AG08395 (cell line): ENCODE measurements around the gene SLC35B2.

ENCODE experiments used
- DNase-seq: peaks from one replicate; pipeline ENCODE4 v3.0.0; 2012; ENCODE audit warnings: mixed read lengths, low spot score

The SLC35B2 gene

GRCh38 chr6:44268095-44268628 is 10.8 kb upstream of the SLC35B2 start:
- DNase-seq: peak; percentile 63

DNA sequence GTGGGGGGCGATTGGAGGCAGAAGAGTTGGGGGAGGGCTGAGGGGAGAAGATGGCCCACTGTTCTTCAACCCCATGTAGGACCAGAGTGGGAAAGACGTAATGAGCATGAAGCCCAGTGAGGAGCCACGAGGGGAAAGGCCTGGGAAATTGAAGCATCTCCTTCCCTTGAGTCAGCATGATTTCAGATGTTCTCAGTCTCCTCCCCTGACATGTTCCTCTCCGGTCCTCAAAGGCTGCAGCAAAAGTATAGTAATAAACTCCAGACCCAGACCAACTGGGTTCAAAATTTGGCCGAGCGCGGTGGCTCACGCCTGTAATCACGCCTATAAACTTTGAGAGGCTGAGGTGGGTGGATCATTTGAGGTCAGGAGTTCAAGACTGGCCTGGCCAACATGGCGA is 9.9 kb upstream of the SLC35B2 start:
- DNase-seq: no peak

DNA sequence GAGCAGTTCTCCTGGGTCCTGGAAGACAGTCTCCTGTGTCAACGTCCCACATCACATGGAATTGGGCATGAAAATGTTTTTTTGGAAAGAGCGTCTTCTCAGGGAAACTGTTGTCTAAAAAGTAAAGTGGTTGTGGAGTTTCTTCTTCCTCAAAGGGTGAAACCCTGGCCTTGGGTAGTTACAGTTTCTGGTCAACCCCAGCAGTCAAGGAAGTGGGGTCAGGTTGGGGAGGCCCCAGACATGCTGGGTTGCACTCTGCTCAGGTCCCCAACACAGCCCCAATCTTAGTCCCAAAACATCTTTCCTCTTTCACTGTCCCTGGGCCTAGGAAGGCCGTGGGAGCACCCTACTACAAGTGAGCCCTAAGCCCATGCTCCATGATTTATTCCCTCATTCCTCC is 9.0 kb upstream of the SLC35B2 start:
- DNase-seq: no peak

DNA sequence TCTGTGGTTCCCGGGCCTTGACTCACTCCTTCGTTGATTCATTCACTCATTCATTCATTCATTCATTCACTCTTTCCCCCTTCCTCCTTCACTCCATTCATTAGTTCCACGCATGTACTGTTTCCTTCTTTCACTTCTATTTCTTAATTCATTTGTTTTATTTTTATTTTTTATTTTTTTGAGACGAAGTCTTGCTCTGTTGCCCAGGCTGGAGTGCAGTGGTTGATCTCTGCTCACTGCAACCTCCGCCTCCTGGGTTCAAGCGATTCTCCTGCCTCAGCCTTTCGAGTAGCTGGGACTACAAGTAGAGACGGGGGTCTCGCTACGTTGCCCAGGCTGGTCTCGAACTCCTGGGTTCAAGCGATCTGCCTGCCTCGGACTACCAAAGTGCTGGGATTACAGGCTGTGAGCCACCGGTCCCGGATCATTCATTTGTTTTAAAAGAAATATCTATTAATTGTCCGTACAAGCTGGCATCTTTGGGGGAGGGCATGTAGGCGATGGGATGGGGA is 8.4 kb upstream of the SLC35B2 start:
- no peak for DNase-seq

DNA sequence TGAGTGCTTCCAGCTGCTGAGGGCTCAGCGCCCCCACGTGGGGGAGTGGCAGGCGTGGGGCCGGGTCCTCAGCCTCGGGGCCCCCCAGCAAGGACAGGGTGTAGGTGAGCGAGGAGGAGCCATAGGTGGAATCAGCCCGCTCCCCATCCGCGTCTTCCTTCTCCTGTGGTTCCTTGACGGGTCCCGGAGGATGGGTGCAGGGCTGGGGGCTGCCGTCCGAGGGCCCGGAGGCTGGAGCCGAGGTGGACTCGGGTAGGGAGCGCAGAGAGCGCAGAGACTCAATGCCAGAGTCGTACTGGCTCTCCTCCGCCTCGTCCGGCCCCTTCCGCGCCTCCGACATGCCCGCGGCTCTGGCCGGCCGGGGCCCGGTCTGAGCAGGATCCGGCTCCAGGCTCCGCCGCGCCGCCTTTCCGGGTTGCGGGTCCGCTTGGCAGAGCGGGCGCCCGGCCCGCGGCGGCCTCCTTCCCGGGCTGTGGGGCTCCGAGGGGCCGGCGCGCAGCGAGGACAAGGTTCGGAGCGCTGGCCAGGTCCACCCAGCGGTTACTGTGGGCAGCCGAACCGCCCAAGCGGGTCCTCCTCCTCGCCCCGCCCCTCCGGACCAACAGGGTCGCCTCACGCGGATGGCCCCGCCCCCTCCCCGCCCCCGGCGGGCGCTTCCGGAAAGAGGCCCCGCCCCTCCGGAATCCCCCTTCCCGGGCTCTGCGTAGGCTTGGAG is 7.8 kb upstream of the SLC35B2 start, which contains the start of gene NFKBIE:
Gene NFKBIE, minus strand, starts transcription at position 545 of the 715 bp plus-strand sequence. Its CDS starts 205 bp downstream, at position 340.
- DNase-seq: peak; percentile 96

GRCh38 chr6:44264154-44265006 is 7.1 kb upstream of the SLC35B2 start:
- DNase-seq: no peak

DNA sequence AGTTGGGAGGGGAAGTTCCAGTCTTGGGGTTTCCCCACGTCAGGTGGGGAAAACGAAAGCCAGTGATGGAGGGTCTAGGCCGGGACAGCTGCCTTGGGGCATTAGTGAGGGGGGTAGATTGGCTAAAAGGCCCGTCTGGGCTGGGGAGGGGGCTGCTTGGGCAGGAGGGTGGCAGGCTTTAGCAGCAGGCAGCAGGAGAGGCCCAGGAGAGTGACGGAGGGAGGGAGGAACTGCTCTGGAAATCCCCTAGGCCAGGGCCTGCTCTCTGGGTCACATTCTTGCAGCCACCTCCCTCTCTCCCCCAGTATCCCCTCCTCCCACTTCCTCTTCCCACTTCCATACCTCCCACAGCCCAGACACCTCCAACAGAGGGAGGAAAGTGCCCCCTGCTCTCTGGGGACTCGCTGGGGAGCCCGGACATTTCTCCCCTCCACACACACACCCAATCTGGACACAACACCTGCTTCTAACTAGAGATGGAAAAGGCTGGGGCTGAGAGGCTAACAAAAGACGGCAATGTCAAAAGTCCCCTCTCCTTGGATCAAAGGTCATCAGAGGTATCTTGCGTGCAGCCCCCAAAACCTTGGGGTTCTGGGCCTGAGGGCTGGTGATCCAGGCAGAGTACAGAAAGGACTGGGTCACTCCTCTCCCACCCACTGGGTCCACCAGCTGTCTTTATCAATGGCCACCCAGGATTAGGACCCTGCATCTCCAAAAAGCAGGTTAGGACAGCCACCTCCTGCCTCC is 6.2 kb upstream of the SLC35B2 start:
- DNase-seq: no peak

DNA sequence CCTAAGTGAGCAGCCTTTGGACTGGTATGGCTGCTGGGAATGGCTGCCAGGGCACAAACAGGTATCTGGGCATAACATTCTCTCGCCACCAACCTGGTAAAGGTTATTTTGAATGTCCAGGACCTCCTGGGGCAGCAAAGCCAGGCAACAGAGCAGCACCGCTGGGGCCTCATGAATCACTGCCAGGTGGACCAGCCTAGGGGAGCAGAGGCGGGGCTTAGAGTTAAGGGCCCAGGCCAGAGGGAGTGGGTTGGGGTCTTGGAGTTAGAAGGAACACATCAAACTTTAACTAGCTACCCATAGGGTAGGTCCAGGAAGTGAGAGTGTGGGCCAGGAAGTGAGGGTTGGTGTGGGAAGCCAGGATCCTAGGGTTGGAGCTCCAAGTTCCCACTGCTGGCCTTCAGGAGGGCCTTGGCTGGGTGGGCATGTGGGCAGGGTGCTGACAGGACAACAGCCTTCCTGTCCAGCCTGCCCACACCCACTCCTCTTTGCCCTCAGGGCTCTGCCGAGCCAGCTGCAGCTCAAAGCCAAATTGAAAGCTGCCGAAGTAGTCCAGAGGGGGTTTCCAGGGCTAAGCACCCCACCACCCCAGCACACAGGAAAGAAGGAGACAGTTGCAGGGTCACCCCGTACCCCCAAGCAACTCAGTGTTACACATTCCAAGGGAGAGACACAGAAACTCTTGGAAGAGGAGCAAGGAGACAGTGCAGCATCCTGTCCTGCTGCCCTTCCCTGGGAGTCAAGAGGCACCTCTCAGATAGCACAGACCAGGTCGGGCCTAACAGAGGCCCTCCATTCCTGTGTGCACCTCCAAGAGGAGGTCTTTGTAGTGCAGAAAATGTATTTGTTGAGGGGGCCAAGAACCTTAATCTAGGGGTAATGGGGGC is 5.4 kb upstream of the SLC35B2 start:
- no peak for DNase-seq

DNA sequence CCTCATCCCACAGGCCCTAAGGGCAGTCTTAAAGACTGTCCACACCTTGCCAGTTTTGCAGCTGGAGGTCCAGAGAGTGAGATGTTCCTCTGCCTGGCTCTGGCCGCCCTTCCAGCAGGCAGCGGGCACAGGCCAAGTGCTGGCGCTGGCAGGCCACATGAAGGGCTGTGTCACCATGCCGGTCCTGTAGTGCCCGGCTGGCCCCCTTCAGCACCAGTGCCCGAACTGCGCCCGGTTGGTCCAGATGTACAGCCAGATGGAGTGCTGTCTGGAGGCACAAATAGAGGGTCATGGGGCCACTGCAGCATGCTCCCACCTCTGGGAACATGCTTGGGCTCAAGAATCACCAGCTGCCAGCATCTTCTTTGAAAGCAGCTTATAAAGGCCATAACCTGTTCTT is 4.3 kb upstream of the SLC35B2 start:
- no peak for DNase-seq

- DNase-seq: no peak
Observed at GRCh38 chr6:44260451-44261297, 3.3 kb upstream of the SLC35B2 start.

DNA sequence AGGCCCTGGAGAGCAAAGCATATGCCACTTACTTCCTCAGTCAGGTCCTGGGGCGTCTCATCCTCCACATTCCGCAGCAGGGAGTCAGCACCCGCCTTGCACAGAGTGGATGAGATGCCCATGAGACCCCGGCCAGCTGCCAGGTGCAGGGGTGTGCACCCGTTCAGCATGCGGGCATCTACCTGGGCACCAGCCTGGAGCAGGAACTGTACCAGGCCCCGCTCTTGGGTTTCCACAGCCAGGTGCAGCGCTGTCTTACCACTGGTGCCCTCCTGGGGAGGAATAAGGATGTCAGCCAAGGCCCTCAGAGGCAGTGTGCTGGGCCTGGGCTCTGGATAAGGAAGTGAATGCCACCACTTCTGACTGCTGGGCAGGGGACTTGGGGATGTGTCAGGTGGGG is 2.7 kb upstream of the SLC35B2 start:
- no peak for DNase-seq

DNA sequence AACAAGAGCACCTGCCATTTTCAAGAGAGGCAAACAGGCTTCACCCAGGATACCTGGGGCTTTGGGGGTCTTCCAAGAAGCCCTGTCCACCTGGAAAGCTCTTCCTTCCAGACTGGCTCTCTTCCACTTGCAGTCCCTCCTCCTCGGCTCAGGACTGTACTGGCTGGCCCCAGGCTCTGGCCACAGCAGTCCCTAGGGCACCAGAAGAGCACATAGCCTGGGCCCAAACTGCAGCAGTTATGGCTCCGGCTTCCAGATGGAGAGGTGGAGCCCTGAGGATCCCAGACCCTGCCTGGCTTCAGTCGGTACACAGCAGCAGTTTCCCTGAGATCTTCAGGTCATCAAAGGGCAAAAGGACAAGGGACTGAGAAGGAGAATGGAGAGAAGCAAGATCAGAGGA is 1.6 kb upstream of the SLC35B2 start:
- no peak for DNase-seq

GRCh38 chr6:44258325-44258863 is 1.1 kb upstream of the SLC35B2 start:
- no peak for DNase-seq

DNA sequence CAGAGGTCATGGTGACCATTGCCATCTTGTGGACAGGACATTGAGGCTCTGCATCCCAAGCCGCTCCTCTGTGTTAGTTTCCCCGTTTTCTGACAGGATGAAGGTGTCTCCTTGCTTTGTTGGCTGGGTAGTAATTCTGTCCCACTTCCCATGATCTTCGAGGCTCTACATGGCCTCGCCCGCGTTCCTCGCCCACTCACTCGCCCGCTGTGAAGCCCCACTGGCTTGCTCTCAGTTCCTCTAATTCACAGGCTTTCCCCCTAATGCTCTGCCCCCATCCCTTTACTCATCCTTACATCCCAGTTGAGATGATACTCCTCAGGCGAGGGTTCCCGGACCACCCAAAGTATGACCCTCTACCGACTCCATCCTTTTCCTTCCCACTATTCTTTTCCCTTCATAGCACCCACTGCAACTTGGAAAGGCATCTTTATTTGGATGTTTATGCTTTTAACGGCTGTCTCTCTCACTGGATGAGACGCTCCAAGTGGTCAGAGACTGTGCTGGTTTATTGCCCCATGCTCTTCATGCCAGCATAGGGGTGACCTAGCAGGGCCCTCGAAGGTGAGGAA is 511 bp upstream of the SLC35B2 start:
- DNase-seq: no peak

GRCh38 chr6:44256775-44257024 is 628 bp downstream of the SLC35B2 start:
- no peak for DNase-seq

DNA sequence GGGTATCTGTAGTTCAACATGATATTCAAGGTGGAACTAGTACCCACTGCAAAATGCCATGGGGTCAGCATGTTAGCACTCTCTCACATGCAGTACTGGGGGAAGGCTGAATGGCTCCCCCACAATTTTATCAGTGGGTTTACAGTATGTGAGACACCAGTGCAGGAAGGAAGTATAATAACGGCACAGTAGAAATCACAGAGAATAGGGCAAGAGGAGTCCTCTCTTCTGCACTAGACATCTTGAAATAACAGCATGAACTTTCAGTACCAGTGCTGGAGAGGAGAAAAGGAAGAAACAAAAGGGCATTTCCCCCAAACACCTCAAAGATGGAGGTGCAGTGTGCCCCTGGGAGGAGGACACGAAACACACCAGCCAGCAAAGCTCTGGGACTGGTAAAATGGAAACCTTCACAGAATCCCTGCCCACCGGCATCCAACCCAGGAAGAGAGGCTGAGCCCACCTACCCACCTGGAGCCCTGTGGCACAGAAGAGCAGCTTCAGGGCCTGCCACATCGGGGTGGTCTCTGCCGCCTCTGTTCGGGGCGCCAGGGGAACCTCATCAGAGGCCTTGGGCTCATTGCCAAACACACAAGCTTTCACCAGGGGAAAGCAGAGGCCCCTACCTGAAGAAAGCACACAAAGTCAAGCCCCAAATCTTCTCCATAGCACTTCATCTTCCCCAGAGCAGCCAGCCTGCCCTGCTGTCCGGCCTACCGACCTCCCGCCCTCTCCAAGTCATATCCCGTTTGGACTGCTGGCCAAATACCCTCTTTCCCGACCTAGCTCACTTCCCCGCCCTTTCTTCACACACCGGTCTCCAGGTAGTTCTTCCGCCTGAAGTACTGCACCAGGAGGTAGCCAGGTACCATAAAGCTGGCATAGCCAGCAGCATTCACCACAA is 1.2 kb downstream of the SLC35B2 start:
- DNase-seq: no peak

- no peak for DNase-seq
Observed at GRCh38 chr6:44255105-44255808, 2.1 kb downstream of the SLC35B2 start.
